K562 (cell line): Measurements from ENCODE around the gene ERAL1. TPM values are rescaled to one million over a fixed set of nuclear protein-coding genes. Genes with fewer than 3 reads are reported as not detected.
A peak's percentile ranks its signal among the peaks of the same experiment; 100 is the strongest.

Experiments used
- ARID1B ChIP-seq: fragments of 450-650 bp; IDR thresholded peaks from 2 replicates; pipeline ENCODE4 v1.6.1; 2016; ENCODE audit warnings: antibody characterized with exemption, mild to moderate bottlenecking, inconsistent platforms
- CBX3 ChIP-seq, 2 experiments: IDR thresholded peaks; 1 replicate in 1 of 2; 2 replicates in 1 of 2; pipeline ENCODE4 v1.6.1; 2012; ENCODE audit warnings: inconsistent platforms in 2 of 2, low read length in 2 of 2, borderline replicate concordance in 1 of 2, control low read depth in 1 of 2
- DPF2 ChIP-seq: fragments of 450-650 bp; IDR thresholded peaks from 2 replicates; pipeline ENCODE4 v1.6.1; 2016
- FOXP4 ChIP-seq: sonication (generic); formaldehyde crosslinking; IDR thresholded peaks from 2 replicates; pipeline ENCODE4 v1.8.0; 2022; ENCODE audit warnings: mild to moderate bottlenecking, missing genetic modification reagents, borderline replicate concordance
- GABPA ChIP-seq: fragments of 200-800 bp; sonication (Bioruptor generic); conservative IDR thresholded peaks from 2 replicates; pipeline ENCODE4 v1.6.1; 2016; ENCODE audit warnings: low read depth, missing genetic modification characterization, missing compliant biosample characterization
- GTF2B ChIP-seq: IDR thresholded peaks from 2 replicates; pipeline ENCODE4 v1.6.1; 2011; ENCODE audit not compliant: insufficient read length; ENCODE audit errors: extremely low read depth
- KLF1 ChIP-seq: fragments of 450-650 bp; IDR thresholded peaks from 2 replicates; pipeline ENCODE4 v1.6.1; 2016; ENCODE audit warnings: missing genetic modification characterization, missing compliant biosample characterization
- KLF16 ChIP-seq: IDR thresholded peaks from 2 replicates; pipeline ENCODE4 v1.6.1; 2016; ENCODE audit warnings: antibody characterized with exemption
- NKRF ChIP-seq: fragments of 450-650 bp; IDR thresholded peaks from 2 replicates; pipeline ENCODE4 v1.6.1; 2016; ENCODE audit warnings: borderline replicate concordance
- PATZ1 ChIP-seq: fragments of 250-450 bp; sonication (Bioruptor Pico); IDR thresholded peaks from 2 replicates; pipeline ENCODE4 v1.5.0; 2020; ENCODE audit warnings: mild to moderate bottlenecking, borderline replicate concordance
- POLR2AphosphoS5 ChIP-seq: IDR thresholded peaks from 2 replicates; pipeline ENCODE4 v1.6.1; 2011; ENCODE audit warnings: mild to moderate bottlenecking, low read depth, low read length, moderate library complexity; ENCODE audit not compliant: control insufficient read depth, insufficient read depth
- ZMIZ1 ChIP-seq, 2 experiments: fragments of 150-350 bp in 1 of 2; IDR thresholded peaks; 2 replicates each; pipeline ENCODE4 v1.6.1; 2012 to 2016; ENCODE audit warnings: low read depth in 2 of 2, low read length in 2 of 2, mild to moderate bottlenecking in 1 of 2, moderate library complexity in 1 of 2
- polyA plus RNA-seq, 8 experiments: library from polyadenylated mRNA; depleted of rRNA in 4 of 8; stranded (reverse) in 5 of 8; unstranded in 3 of 8; fragments of >200 nt; fragmentation: Nextera tagmentation in 2 of 8; fragmentation: Illumina TruSeq in 1 of 8; extraction: Ambion mirVana in 2 of 8; extraction: Trizol in 1 of 8; gene quantifications; 2 replicates each; pipeline versions ENCODE4 v1.2.1 to v1.2.3, GENCODE V29; 2011 to 2014; ENCODE audit warnings: inconsistent platforms in 1 of 8, missing spikeins in 1 of 8
- total RNA-seq, 7 experiments: library from RNA; depleted of rRNA in 6 of 7; stranded (reverse); fragments of >200 nt in 6 of 7; fragmentation: Illumina TruSeq in 2 of 7; extraction: Trizol in 2 of 7; gene quantifications; 2 replicates each; pipeline versions ENCODE4 v1.2.1 to v1.2.3, GENCODE V29; 2011 to 2021; ENCODE audit warnings: low replicate concordance in 1 of 7

ERAL1 gene
- total and polyA plus RNA-seq, 9 of the 15 experiments (the other 6 are each of a cell fraction or from before 2014, with no cell fraction given): 37.5 to 351 (median 106) TPM

- TF ChIP-seq PATZ1 (CRISPR knock-in tag) (no peak), ZMIZ1 (IDR thresholded peaks at IDR 0.05; ENCODE audit: low read depth in 2 of 2, low read length in 2 of 2) (no peak), KLF1 (tag) (no peak), CBX3 (IDR thresholded peaks at IDR 0.05; ENCODE audit: borderline replicate concordance in 1 of 2, low read length in 2 of 2) (no peak), NKRF (no peak), GTF2B (no peak), ARID1B (peak; percentile 51), GABPA (tag) (no peak), FOXP4 (CRISPR knock-in tag) (no peak), DPF2 (peak; percentile 50; the same call in 1 of the 2 replicates), KLF16 (no peak), POLR2AphosphoS5 (peak; percentile 24; the same call in 1 of the 2 replicates)
Observed at GRCh38 chr17:28906706-28907438, 52.1 kb downstream of the ERAL1 start (continued).
